Colonic mucosa (tissue), 4 donors: ENCODE measurements around the gene GNA12. TPM values are rescaled to one million over a fixed set of nuclear protein-coding genes. Genes with fewer than 3 reads are reported as not detected.
A peak's percentile ranks its signal among the peaks of the same experiment; 100 is the strongest.

Experiments
- DNase-seq: peaks from one replicate; pipeline ENCODE4 v3.0.0-alpha.2; 2020
- H3K27ac ChIP-seq: fragments of 200-600 bp; one replicate; pipeline ENCODE4 v1.8.0; 2021
- H3K27me3 ChIP-seq: fragments of 200-600 bp; one replicate; pipeline ENCODE4 v1.8.0; 2021
- H3K36me3 ChIP-seq: fragments of 200-600 bp; one replicate; pipeline ENCODE4 v1.8.0; 2021
- H3K4me1 ChIP-seq: fragments of 200-600 bp; one replicate; pipeline ENCODE4 v1.8.0; 2021; ENCODE audit warnings: mild to moderate bottlenecking
- H3K4me3 ChIP-seq: fragments of 200-600 bp; one replicate; pipeline ENCODE4 v1.8.0; 2021
- H3K9ac ChIP-seq, 2 donors: one replicate each; pipeline ENCODE4 v1.7.0; 2013; ENCODE audit warnings: control low read depth in 2 of 2, low read depth in 2 of 2, low read length in 2 of 2
- H3K9me3 ChIP-seq: fragments of 200-600 bp; one replicate; pipeline ENCODE4 v1.8.0; 2021
- intact Hi-C: fragments of 100-400 bp; cut with DNase I; formaldehyde crosslinking; loops from one replicate; pipeline ENCODE4 v1.14.1; 2022
- total RNA-seq, 2 donors: library from RNA; stranded (reverse); fragmentation: NEBNext Ultra II Directional in 1 of 2; extraction: Animal tissue kit (Norgen Biotek cat#: 25700) in 1 of 2; gene quantifications; one replicate each; pipeline ENCODE4 v1.2.1, GENCODE V29; 2021
- TF ChIP-seq, protein P1 (sequence below): fragments of 200-600 bp; IDR thresholded peaks from one replicate; pipeline ENCODE4 v1.8.0; 2022; ENCODE audit warnings: antibody characterized with exemption, mild to moderate bottlenecking
- donor health status: healthy.
- donor health status: DM: no; HTN: no; CAD: no.
- donor health status: DM: no; HTN: no; CAD: no.

GNA12 gene
- total RNA-seq: 10 to 100 TPM; 19.7 to 24.8 TPM

- Histone ChIP-seq H3K9ac (peak within 1 kb of the TSS; percentile 59 to 66), H3K4me1 (peaks cover 5% of the 10 kb centered on the region), H3K27me3 (no peaks in the 10 kb centered on the region), H3K27ac (no peak within 1 kb of the TSS), H3K4me3 (peak within 1 kb of the TSS; percentile 58), H3K36me3 (no peaks in the 10 kb centered on the region), H3K9me3 (no peaks in the 10 kb centered on the region)
- TF ChIP-seq, protein P1, sequence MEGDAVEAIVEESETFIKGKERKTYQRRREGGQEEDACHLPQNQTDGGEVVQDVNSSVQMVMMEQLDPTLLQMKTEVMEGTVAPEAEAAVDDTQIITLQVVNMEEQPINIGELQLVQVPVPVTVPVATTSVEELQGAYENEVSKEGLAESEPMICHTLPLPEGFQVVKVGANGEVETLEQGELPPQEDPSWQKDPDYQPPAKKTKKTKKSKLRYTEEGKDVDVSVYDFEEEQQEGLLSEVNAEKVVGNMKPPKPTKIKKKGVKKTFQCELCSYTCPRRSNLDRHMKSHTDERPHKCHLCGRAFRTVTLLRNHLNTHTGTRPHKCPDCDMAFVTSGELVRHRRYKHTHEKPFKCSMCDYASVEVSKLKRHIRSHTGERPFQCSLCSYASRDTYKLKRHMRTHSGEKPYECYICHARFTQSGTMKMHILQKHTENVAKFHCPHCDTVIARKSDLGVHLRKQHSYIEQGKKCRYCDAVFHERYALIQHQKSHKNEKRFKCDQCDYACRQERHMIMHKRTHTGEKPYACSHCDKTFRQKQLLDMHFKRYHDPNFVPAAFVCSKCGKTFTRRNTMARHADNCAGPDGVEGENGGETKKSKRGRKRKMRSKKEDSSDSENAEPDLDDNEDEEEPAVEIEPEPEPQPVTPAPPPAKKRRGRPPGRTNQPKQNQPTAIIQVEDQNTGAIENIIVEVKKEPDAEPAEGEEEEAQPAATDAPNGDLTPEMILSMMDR: no peak
- intact Hi-C loops: no loop called here
- peak; percentile 99 for DNase-seq
Measured at GRCh38 chr7:2844153-2845033, at the start of gene GNA12. Gene GNA12 (minus strand): TSS chr7:2844308. CDS start chr7:2844161, 147 bp downstream.

GRCh38 chr7:2893411-2893861 lies 49.3 kb upstream of the GNA12 start:
- no peak overlapping the region for H3K27ac ChIP-seq
- no peak overlapping the region for H3K4me3 ChIP-seq

GRCh38 chr7:2892549-2892948 lies 48.4 kb upstream of the GNA12 start:
- DNase-seq: no peak
- Histone ChIP-seq H3K9me3 (no peaks in the 10 kb centered on the region), H3K36me3 (no peaks in the 10 kb centered on the region), H3K4me3 (no peak overlapping the region), H3K9ac (no peak overlapping the region), H3K4me1 (no peaks in the 10 kb centered on the region), H3K27me3 (peaks cover 4% of the 10 kb centered on the region), H3K27ac (no peak overlapping the region)
- TF ChIP-seq, protein P1: no peak
- intact Hi-C loops: no loop called here

More at GRCh38 chr7:2893411-2893861, 49.3 kb upstream of the GNA12 start:
- TF ChIP-seq, protein P1: no peak
- Histone ChIP-seq H3K9me3 (no peaks in the 10 kb centered on the region), H3K36me3 (no peaks in the 10 kb centered on the region), H3K9ac (no peak overlapping the region), H3K27me3 (no peaks in the 10 kb centered on the region), H3K4me1 (no peaks in the 10 kb centered on the region)
- intact Hi-C loops: no loop called here
- no peak for DNase-seq

DNA sequence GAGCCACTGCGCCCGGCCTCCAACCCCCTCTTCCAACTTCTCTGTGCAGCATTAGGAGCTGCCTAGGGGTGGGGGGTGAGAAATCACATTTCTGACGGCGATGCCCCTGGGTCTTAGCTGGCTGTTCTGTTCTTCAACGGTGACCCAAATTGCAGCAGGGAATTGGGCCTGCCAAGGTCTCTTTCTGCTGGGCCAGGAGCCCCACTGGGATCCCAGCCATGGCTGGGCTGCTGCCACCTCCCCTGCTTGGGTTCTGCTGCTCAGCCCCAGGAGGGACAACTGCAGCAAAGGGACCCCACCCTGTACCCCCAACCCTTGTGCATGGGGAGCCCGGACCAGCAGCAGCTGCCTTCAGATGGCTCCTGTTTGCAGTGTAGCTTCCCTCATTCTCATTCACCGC lies 43.7 kb upstream of the GNA12 start:
- DNase-seq: no peak
- Histone ChIP-seq H3K4me3 (no peak overlapping the region), H3K9me3 (no peaks in the 10 kb centered on the region), H3K9ac (no peak overlapping the region), H3K4me1 (no peaks in the 10 kb centered on the region), H3K27me3 (peaks cover 9% of the 10 kb centered on the region), H3K27ac (no peak overlapping the region), H3K36me3 (no peaks in the 10 kb centered on the region)
- intact Hi-C loops: loop anchor here (5.0 kb wide), 1 partner anchor 264 kb away; no protein-coding TSS in a partner anchor
- TF ChIP-seq, protein P1: no peak

- Histone ChIP-seq H3K27me3 (peaks cover 17% of the 10 kb centered on the region), H3K9ac (no peak overlapping the region), H3K27ac (no peak overlapping the region), H3K4me3 (no peak overlapping the region), H3K9me3 (no peaks in the 10 kb centered on the region), H3K36me3 (no peaks in the 10 kb centered on the region), H3K4me1 (no peaks in the 10 kb centered on the region)
- intact Hi-C loops: loop anchor here (5.0 kb wide), 1 partner anchor 265 kb away; no protein-coding TSS in a partner anchor
- peak; percentile 67 for DNase-seq
- TF ChIP-seq, protein P1: peak; percentile 62
Measured at GRCh38 chr7:2886900-2887299, 42.8 kb upstream of the GNA12 start.
